SH-SY5Y (cell line): ENCODE data around the gene KCNJ16.
A peak's percentile ranks its signal among the peaks of the same experiment; 100 is the strongest.

Source experiments
- GATA2 ChIP-seq: IDR thresholded peaks from 2 replicates; pipeline ENCODE4 v1.6.1; 2011; ENCODE audit warnings: mild to moderate bottlenecking, low read depth, low read length
- GATA3 ChIP-seq: IDR thresholded peaks from 2 replicates; pipeline ENCODE4 v1.6.1; 2011; ENCODE audit warnings: low read depth, mild to moderate bottlenecking, low read length, moderate library complexity

KCNJ16 gene

DNA sequence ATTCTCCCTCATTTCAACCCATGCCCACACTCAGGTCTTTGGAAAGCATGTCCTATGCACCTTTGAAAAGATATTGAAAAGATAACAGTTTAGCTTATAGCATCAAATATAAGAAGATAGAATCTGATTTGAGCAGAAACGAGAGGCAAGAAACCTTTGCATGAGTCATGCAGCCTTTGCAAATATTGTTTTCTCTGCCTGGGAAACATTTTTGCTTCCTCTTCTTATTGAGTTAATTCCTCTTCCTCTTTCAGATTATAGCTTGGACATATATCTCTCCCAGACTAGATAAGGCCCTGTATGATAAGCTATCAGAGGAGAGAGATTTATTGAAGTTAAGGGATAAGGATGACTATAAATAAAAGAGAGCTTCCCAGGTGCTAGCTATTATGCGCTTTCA, 48.2 kb downstream of the KCNJ16 start:
- TF ChIP-seq GATA2 (no peak), GATA3 (no peak)

DNA sequence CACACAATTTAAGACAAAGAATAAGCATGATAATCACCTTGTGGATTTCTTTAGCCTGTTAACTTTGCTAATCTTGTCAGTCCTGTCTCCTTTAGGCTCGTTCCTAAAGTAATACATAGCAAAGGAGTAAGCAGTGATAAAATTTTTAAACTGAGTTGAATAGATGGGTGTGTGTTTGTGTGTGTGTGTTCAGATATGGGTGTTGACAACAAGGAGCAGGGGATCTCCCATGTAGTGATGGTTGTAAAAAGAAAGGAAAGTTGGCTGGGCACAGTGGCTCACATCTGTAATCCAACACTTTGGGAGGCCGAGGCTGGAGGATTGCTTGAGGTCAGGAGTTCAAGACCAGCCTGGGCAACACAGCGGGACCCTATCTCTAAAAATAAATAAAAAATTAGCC, 49.7 kb downstream of the KCNJ16 start:
- no peak for TF ChIP-seq GATA3
- TF ChIP-seq GATA2: no peak

DNA sequence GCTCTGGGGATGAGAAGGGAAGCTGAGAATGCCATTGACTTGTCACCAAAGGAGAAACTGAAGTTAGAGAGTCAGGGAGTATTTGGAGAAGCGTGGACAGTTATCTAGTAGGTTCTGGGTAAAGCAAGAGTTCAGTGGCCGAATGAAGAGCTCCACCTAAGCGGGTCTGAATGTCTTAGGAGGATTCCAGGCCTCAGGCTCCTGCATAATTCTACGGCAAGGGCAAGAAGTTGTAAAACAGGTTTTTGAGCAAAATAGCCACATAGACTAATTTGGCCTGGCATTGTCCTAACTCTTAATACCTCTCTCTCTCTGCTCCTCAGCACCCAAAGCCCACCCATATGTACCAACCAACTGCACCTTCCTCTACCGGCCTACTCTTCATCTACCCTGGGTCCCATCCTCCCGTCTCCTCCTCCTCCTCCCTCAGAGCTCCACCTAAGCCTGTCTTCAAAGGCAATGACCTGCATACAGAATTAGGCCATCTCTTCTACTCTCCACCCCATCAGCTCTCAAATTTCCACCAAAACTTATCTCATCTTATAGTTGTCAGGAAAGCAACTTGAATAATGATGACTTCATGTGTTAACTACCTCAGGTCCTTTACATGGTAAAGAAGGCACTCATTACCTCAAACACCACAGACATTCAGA, 52.3 kb downstream of the KCNJ16 start:
- TF ChIP-seq GATA3: no peak
- TF ChIP-seq GATA2: no peak

DNA sequence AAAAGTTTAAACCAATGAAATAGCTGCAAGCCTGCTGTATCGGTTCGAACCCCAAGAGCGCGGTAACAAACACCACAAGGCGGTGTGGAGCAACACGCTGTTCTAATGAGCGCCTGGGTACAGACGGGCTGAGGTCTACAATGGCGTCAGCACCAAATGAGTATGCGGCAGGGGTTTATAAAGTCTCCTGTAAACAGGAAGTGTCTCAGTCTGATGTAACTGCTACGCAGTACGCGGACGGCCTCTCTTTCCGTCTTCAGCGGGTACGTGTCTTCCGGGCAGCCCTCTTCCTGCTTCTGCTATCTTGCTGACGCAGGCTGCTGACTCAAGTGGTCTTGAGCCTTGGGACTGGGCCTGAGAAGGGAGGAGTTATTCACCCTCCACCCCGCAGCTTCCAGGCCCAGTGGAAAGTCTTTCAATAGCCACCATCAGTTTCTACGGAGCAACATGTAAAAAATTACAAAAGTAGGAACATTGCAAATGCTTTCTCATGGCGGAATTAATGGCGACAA, 53.8 kb downstream of the KCNJ16 start:
- TF ChIP-seq GATA3 (no peak), GATA2 (no peak)

DNA sequence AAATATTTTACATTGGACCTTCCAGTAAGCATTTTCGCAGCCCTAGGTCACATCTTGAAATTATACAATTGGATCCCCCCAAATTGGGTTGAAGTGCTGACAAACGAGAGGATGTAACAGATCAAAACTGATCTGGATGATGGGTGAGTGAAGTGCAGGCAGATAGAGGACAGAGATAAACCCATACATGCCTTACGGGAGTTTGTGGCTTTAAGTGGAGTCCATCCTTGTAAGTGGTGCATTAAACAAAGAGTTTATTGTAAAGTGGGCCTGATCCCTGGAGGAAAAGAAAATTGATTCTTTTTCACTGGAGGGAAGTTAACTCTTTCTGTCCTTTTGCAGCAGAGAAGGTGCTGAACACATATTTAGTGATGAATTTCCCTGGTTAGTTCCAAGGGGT, 55.3 kb downstream of the KCNJ16 start:
- TF ChIP-seq GATA3: peak; percentile 71
- peak; percentile 85 for TF ChIP-seq GATA2

DNA sequence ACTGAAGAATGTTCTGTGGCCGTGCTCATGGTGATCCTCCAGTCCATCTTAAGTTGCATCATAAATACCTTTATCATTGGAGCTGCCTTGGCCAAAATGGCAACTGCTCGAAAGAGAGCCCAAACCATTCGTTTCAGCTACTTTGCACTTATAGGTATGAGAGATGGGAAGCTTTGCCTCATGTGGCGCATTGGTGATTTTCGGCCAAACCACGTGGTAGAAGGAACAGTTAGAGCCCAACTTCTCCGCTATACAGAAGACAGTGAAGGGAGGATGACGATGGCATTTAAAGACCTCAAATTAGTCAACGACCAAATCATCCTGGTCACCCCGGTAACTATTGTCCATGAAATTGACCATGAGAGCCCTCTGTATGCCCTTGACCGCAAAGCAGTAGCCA, 57.5 kb downstream of the KCNJ16 start:
- TF ChIP-seq GATA3 (no peak), GATA2 (no peak)

DNA sequence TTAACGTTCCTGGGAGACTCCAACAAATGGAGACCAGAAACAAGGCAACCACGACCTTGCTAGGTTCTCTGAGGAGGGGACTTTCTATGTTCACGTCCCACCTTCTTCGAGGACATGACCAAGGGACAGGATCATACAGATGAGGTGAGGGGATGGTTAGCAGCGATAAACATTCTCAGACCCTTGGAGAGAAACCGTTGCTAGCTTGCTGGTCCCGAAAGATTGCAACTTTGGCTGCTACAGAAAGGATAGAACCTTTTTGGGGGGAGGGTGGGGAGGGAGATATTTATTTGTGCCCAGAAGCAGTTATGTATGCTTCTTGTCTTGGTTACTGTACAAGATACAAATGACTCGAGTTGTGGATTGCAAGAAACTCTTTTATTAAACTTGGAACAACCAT, 59.0 kb downstream of the KCNJ16 start:
- TF ChIP-seq GATA3: no peak

DNA sequence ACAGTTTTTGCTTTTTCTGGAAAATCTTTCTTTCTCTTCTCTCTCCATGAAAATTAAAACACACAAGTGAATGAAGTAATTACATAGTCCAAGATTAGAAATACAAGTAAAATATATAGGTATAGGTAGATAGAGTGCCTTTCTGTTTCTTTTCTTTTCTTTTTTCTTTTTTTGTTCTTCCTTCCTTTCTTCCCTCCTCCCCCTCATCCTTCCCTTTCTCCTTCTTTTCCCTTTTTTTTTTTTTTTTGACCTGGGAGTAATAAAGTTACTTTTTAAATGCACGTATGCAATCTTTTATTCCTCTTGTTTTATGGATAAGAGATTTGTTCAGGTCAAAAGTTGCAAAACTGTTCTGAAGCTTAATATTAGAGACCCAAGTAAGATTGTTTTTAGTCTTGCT, 59.8 kb downstream of the KCNJ16 start:
- no peak for TF ChIP-seq GATA3
- TF ChIP-seq GATA2: no peak

DNA sequence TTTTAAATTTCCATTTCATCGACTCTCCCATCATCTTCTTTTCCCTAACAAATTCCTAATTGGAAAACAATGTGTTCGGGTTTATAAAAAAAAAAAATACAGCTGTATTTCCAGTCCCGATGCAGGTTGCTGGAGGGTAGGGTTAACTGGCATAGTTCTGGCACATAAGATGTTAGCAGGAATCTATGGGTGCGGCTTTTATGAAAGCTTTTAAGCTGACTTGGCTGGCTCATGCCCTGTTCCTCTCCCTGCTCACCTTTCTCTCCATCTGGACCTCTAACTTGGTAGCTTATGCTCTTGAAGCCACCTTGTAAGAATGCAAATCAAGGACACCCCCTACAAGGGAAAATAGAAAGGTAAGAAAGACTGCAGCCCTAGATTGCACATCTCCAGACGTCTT, 61.1 kb downstream of the KCNJ16 start:
- no peak for TF ChIP-seq GATA3

DNA sequence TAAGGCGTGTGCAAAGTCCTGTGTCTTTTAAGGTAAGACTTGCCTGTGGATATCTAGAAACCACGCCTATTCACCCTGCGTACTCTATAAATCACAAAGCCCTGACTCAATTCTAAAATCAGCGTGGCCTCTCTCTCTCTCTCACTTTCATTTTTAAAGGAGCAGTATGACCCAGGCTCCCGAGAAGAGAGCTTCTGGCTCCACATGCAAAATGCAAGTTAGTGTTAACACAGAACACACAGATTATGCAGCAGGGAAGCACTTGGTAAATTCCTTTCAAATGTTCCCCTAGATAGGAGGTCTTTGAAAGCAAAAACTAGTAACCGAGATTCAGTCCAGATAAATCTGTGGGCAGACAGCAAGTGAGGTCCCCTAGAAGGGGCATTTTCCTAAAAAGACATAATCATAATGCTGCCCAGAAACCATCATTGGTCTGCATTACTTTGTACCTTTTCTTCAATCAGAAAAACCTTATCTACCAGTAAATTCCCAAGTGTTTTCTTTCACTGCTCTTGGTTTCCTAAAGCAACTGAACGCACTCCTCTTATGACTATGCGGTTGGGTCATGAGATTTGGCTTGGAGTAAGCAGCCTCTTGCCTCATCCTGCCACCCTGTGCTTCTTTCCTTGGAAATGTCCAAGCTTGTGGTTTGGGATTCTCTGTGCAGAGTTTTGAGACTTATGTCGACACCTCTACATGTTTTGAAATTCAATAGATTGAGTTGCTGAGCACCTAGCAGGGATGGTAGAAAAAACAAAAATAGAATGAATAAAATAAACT, 62.6 kb downstream of the KCNJ16 start:
- TF ChIP-seq GATA2: no peak
- no peak for TF ChIP-seq GATA3

DNA sequence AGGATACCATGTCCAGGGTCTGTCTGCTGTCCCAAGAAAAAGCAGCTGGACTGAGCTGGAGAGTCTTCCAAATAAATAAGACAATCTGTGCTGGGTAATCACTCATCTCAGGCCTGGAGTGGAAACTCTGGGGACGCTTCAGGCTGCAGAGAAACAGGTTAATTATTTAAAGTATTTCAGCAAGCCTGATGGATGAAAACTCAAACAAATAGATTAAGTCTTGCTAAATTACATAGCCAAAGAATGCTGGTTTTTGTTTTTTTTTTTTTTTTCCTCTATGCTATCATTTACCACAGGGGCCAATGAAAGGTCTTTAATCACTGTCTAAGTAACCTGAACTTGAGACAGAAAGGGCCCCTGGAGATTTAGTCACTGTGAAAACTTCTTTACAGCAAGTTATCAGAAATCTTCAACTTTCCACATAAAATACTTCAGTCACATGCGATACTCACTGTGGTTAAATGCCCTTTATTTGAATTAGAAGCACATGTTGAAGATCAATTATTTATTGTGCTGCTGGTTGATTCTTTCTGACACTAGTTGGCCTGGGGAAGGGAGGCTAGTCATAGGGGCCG, 63.4 kb downstream of the KCNJ16 start:
- TF ChIP-seq GATA3: no peak
- no peak for TF ChIP-seq GATA2

DNA sequence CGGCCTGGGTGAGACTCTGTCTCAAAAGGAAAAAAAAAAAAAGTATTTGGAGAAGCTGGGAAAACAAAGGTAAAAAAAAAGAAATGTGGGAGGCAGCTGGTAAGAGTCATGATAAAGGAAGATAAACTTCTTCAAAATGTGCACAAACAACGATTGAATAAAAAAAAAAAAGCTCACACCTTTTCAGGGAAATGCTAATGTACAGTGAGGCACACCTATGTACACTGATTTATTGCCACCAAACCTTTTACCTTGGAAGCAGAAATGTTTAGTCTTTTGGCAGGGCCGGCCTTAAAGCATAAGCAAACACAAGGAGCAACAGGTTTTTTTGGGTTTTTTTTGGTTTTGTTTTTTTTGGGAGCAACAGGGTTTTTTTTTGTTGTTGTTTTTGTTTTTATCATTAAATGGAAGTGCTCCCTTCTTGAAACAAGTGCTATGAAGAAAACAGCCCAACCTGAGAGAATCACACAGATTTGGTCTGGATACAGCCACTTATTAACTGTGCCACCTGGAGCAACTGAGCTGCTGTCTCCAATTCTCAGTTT, 64.5 kb downstream of the KCNJ16 start:
- TF ChIP-seq GATA3: no peak
- TF ChIP-seq GATA2: no peak

DNA sequence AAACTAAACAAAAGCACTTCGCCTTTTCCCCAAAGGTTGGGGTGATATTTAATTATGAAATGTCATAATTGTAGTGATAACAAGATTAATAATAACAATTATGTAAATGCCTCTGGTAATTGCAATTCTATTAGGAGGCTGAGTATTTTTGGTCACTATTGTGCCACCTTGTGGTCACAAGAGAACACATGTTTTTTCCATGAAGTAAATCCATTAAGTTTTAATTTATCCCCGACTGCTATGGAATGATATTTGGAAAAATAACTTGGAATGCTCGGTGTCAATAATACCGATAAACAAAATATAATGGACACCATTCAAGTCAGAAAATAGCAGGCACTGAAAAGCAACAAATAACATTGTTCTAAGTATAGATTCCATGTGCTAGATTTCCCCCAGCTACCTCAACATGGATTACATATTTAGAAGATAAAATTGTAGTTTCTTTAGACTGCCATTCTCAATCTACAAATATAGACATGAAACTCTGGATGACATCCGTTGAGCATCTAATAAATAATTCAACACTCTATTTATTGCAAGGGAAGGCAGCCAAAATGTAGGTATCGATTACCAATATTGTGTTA, 69.3 kb downstream of the KCNJ16 start:
- TF ChIP-seq GATA3: no peak
- TF ChIP-seq GATA2: no peak

DNA sequence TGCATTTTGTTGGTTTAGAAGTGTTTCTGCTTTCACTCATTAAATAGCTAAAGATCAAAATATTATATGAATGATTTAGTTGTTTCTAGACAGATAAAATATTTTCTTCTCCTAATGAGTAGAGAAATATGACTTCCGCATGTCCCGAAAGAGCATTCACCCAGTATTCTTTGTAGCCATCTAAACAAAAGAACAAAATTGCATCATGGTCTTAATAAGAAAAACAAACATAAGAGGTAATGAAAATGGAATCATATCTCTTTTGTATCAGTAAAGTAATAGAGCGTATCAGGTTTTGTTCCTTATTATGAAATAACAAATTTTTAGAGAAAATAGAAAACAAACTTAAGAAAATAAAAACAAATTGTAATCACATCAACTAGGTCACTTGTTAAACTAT, 78.2 kb downstream of the KCNJ16 start:
- TF ChIP-seq GATA3: no peak
- no peak for TF ChIP-seq GATA2
